ENCODE data around the gene SLC35E3.
"Not testable (repeated sequence)": the region's sequence is repeated elsewhere in the genome, so short reads cannot be mapped to it uniquely, and the experiment has no call there.

SLC35E3 gene

GRCh38 chr12:68815232-68815927 is 69.4 kb downstream of the SLC35E3 start:
- no peak for DNase-seq

GRCh38 chr12:68815928-68816800 is 70.2 kb downstream of the SLC35E3 start:
- DNase-seq: no peak

- not testable (repeated sequence) for DNase-seq
Observed at GRCh38 chr12:68819481-68819880, 73.5 kb downstream of the SLC35E3 start.

GRCh38 chr12:68821357-68822188 is 75.6 kb downstream of the SLC35E3 start:
- DNase-seq: no peak

- no peak for DNase-seq
Observed at GRCh38 chr12:68823696-68824095, 77.7 kb downstream of the SLC35E3 start.

GRCh38 chr12:68824131-68824530 is 78.2 kb downstream of the SLC35E3 start:
- no peak for DNase-seq

- no peak for DNase-seq
Observed at GRCh38 chr12:68824597-68825250, 78.7 kb downstream of the SLC35E3 start.

GRCh38 chr12:68825569-68826217 is 79.7 kb downstream of the SLC35E3 start:
- no peak for DNase-seq

GRCh38 chr12:68827895-68828671 is 82.1 kb downstream of the SLC35E3 start:
- no peak for DNase-seq

- DNase-seq: no peak
Observed at GRCh38 chr12:68828672-68829068, 82.7 kb downstream of the SLC35E3 start.

Measured in KG1 (cell line).